GM21528 (cell line): ENCODE measurements around the gene TSPAN10.
A peak's percentile ranks its signal among the peaks of the same experiment; 100 is the strongest.
"Not testable (repeated sequence)": the region's sequence is repeated elsewhere in the genome, so short reads cannot be mapped to it uniquely, and the experiment has no call there.

Source experiments
- ATAC-seq: cut with Tn5 transposase; IDR thresholded peaks from one replicate; pipeline ENCODE4 v1.9.1; 2021; ENCODE audit warnings: mild to moderate bottlenecking, moderate library complexity; ENCODE audit not compliant: unreplicated experiment, low FRiP score

TSPAN10 gene

GRCh38 chr17:81659038-81659437, 22.0 kb downstream of the TSPAN10 start:
- no peak for ATAC-seq

- no peak for ATAC-seq
These were observed 23.4 kb downstream of the TSPAN10 start for GRCh38 chr17:81660441-81660840.

- ATAC-seq, result no peak
These were observed 25.0 kb downstream of the TSPAN10 start for GRCh38 chr17:81662002-81662401.

GRCh38 chr17:81664051-81664470, 27.1 kb downstream of the TSPAN10 start:
- no peak for ATAC-seq

GRCh38 chr17:81665205-81666091, 28.5 kb downstream of the TSPAN10 start:
- ATAC-seq, result peak; percentile 25

- peak; percentile 28 for ATAC-seq
These were observed 29.0 kb downstream of the TSPAN10 start for GRCh38 chr17:81666092-81666341.

GRCh38 chr17:81666342-81667191, 29.6 kb downstream of the TSPAN10 start, which contains the start of the genes CCDC137 and OXLD1:
TSS of gene CCDC137 (plus strand) at chr17:81666737. CDS start at chr17:81666767, 30 bp downstream.
TSS of gene OXLD1 (minus strand) at chr17:81666605. CDS start at chr17:81666577, 28 bp downstream.
- ATAC-seq, result peak; percentile 88

GRCh38 chr17:81667754-81668153, 30.8 kb downstream of the TSPAN10 start:
- ATAC-seq, result no peak

GRCh38 chr17:81672504-81672903, 35.5 kb downstream of the TSPAN10 start:
- ATAC-seq, result no peak

GRCh38 chr17:81672954-81673353, 36.0 kb downstream of the TSPAN10 start:
- ATAC-seq, result no peak

GRCh38 chr17:81673561-81674258, 36.7 kb downstream of the TSPAN10 start:
- ATAC-seq, result no peak

GRCh38 chr17:81675515-81676221, 38.7 kb downstream of the TSPAN10 start:
- not testable (repeated sequence) for ATAC-seq

- ATAC-seq, result no peak
These were observed 39.9 kb downstream of the TSPAN10 start for GRCh38 chr17:81676906-81677305.

- ATAC-seq, result no peak
These were observed 43.2 kb downstream of the TSPAN10 start for GRCh38 chr17:81680150-81680549.

GRCh38 chr17:81681672-81682071, 44.7 kb downstream of the TSPAN10 start:
- ATAC-seq, result no peak

GRCh38 chr17:81682565-81683207, 45.7 kb downstream of the TSPAN10 start:
- ATAC-seq, result no peak

- ATAC-seq, result peak; percentile 25
These were observed 46.2 kb downstream of the TSPAN10 start for GRCh38 chr17:81683208-81683583.

GRCh38 chr17:81683584-81684441, 46.8 kb downstream of the TSPAN10 start, which contains the start of the genes ARL16 and HGS:
TSS of gene ARL16 (minus strand) at chr17:81683797. CDS start at chr17:81683753, 44 bp downstream.
TSS of gene HGS (plus strand) at chr17:81684011. CDS start at chr17:81684067, 56 bp downstream.
- ATAC-seq, result peak; percentile 82
